K562 (cell line): ENCODE data around the gene MAGI2. TPM values are rescaled to one million over a fixed set of nuclear protein-coding genes. Genes with fewer than 3 reads are reported as not detected.

Experiments
- ATAC-seq: fragments of 200-7000 bp; cut with Tn5 transposase; 3 replicates; pipeline ENCODE4 v1.9.1; 2020; ENCODE audit warnings: moderate library complexity
- BruUV-seq: library from RNA; stranded (reverse); fragments of 400-500 nt; replicated peaks from 2 replicates; lab custom pipeline; 2021; lab: Mats Ljungman, UMichigan
- CTCF ChIA-PET: fragments of 300-600 bp; formaldehyde crosslinking; extraction: SDS; loops from one replicate; lab custom pipeline; 2021; ENCODE audit warnings: low intra/inter-chr PET ratio; lab: Yijun Ruan, JAX
- POLR2A ChIA-PET: fragments of 300-600, 350-650 bp; sonication (Branson Sonifier 250); formaldehyde crosslinking; extraction: SDS; loops from one replicate; lab custom pipeline; 2021; ENCODE audit warnings: antibody characterized with exemption, inconsistent platforms; lab: Yijun Ruan, JAX
- DNase-seq, 4 experiments: peaks; one replicate each; pipeline versions ENCODE4 v3.0.0 to v3.0.0-alpha.2; 2011 to 2018; ENCODE audit warnings: low spot score in 3 of 4, mixed read lengths in 3 of 4; ENCODE audit errors: extremely low read depth in 1 of 4
- FAIRE-seq: peaks from 2 replicates; lab custom pipeline; 2011; peaks lifted over from hg19 to GRCh38; lab: Jason Lieb, UNC
- H2AFZ ChIP-seq: 2 replicates; pipeline ENCODE4 v1.6.0; 2011; ENCODE audit warnings: low read depth, low read length, control low read depth, inconsistent platforms
- H3K27ac ChIP-seq: fragments of 200-600 bp; 3 replicates; pipeline ENCODE4 v1.8.0; 2011; ENCODE audit warnings: low read depth, mild to moderate bottlenecking, control low read depth, inconsistent platforms, low read length, moderate library complexity, mixed read lengths; ENCODE audit errors: extremely low read depth
- H3K27me3 ChIP-seq, 2 experiments: fragments of 300-600 bp in 1 of 2; 2 replicates in 1 of 2; 3 replicates in 1 of 2; pipeline versions ENCODE4 v1.6.0 to v1.8.0; 2011; ENCODE audit warnings: inconsistent platforms in 2 of 2, low read length in 2 of 2, mild to moderate bottlenecking in 1 of 2, mixed read lengths in 1 of 2, moderate library complexity in 1 of 2; ENCODE audit not compliant: control insufficient read depth in 2 of 2, insufficient read depth in 2 of 2
- H3K36me3 ChIP-seq: fragments of 300-600 bp; 3 replicates; pipeline ENCODE4 v1.8.0; 2011; ENCODE audit warnings: mild to moderate bottlenecking, low read length, inconsistent platforms; ENCODE audit not compliant: control insufficient read depth, insufficient read depth
- H3K4me1 ChIP-seq, 2 experiments: fragments of 200-600 bp in 1 of 2; replicated peaks in 1 of 2; 2 replicates in 1 of 2; 3 replicates in 1 of 2; pipeline versions ENCODE4 v1.5.1 to v1.8.0; 2011; ENCODE audit warnings: inconsistent platforms in 2 of 2, low read length in 2 of 2, mild to moderate bottlenecking in 1 of 2, mixed read lengths in 1 of 2, moderate library complexity in 1 of 2; ENCODE audit not compliant: control insufficient read depth in 2 of 2, insufficient read depth in 2 of 2
- H3K4me2 ChIP-seq: 2 replicates; pipeline ENCODE4 v1.6.1; 2011; ENCODE audit warnings: low read length, control low read depth, inconsistent platforms, mixed read lengths; ENCODE audit not compliant: insufficient read depth
- H3K4me3 ChIP-seq: fragments of 200-600 bp; sonication (generic), shearing (Covaris generic); 2 replicates; pipeline ENCODE4 v1.5.1; 2016; ENCODE audit warnings: control low read depth, inconsistent platforms
- H3K79me2 ChIP-seq: fragments of 200-600 bp; 3 replicates; pipeline ENCODE4 v1.8.0; 2011; ENCODE audit warnings: low read length, inconsistent platforms; ENCODE audit not compliant: control insufficient read depth, insufficient read depth
- H3K9ac ChIP-seq, 2 experiments: 2 replicates each; pipeline versions ENCODE4 v1.6.0 to v1.6.1; 2011; ENCODE audit warnings: low read depth in 2 of 2, low read length in 2 of 2, control low read depth in 1 of 2, inconsistent platforms in 1 of 2, mild to moderate bottlenecking in 1 of 2, mixed read lengths in 1 of 2; ENCODE audit not compliant: insufficient read depth in 1 of 2
- H3K9me1 ChIP-seq: one replicate; pipeline ENCODE4 v1.6.0; 2011; ENCODE audit warnings: inconsistent platforms, mild to moderate bottlenecking, low read length, moderate library complexity; ENCODE audit not compliant: control insufficient read depth, insufficient read depth
- H3K9me3 ChIP-seq: replicated peaks from 2 replicates; pipeline ENCODE4 v1.5.1; 2011; ENCODE audit warnings: low read depth, low read length, inconsistent platforms; ENCODE audit not compliant: control insufficient read depth, insufficient read depth
- H4K20me1 ChIP-seq: replicated peaks from 2 replicates; pipeline ENCODE4 v1.6.1; 2011; ENCODE audit warnings: low read length, inconsistent platforms, mixed read lengths; ENCODE audit not compliant: control insufficient read depth, insufficient read depth
- C11orf30 ChIP-seq: fragments of 450-650 bp; IDR thresholded peaks from 2 replicates; pipeline ENCODE4 v1.6.1; 2016; ENCODE audit warnings: low read depth, mild to moderate bottlenecking
- GATA2 ChIP-seq: sonication (generic); formaldehyde crosslinking; IDR thresholded peaks from 2 replicates; pipeline ENCODE4 v1.4.0; 2020; ENCODE audit warnings: mild to moderate bottlenecking, missing genetic modification reagents
- SAFB2 ChIP-seq: fragments of 200-400 bp; formaldehyde crosslinking; IDR thresholded peaks from 2 replicates; pipeline ENCODE4 v1.6.1; 2018; ENCODE audit warnings: borderline replicate concordance, low read length, low read depth, moderate library complexity; ENCODE audit not compliant: severe bottlenecking
- SMARCB1 ChIP-seq: IDR thresholded peaks from 2 replicates; pipeline ENCODE4 v1.6.1; 2011; ENCODE audit warnings: improper control_type of control experiment, low read depth; ENCODE audit not compliant: insufficient read length
- TFAM ChIP-seq: fragments of 250-450 bp; sonication (Bioruptor Pico); conservative IDR thresholded peaks from 2 replicates; pipeline ENCODE4 v1.5.0; 2021; ENCODE audit warnings: mild to moderate bottlenecking, moderate library complexity
- WGBS: fragments of 100-300 bp; shearing (Covaris generic); methylation state at CpG from one replicate; pipeline ENCODE4 v1.1.6; 2016; ENCODE audit warnings: low coverage, mixed read lengths; ENCODE audit not compliant: insufficient coverage; ENCODE audit errors: missing lambda C conversion rate; 5-methylcytosine and 5-hydroxymethylcytosine counted together
- in situ Hi-C: fragments of 300-500 bp; cut with MboI; formaldehyde crosslinking; loops from 4 replicates; pipeline ENCODE4 v1.15.0; 2018; ENCODE audit warnings: inconsistent platforms, mixed read lengths
- intact Hi-C: fragments of 100-400 bp; cut with micrococcal nuclease; formaldehyde crosslinking; loops from 2 replicates; pipeline ENCODE4 v1.14.2; 2022
- polyA plus RNA-seq, 8 experiments: library from polyadenylated mRNA; depleted of rRNA in 4 of 8; stranded (reverse) in 5 of 8; unstranded in 3 of 8; fragments of >200 nt; fragmentation: Nextera tagmentation in 2 of 8; fragmentation: Illumina TruSeq in 1 of 8; extraction: Ambion mirVana in 2 of 8; extraction: Trizol in 1 of 8; gene quantifications; 2 replicates each; pipeline versions ENCODE4 v1.2.1 to v1.2.3, GENCODE V29; 2011 to 2014; ENCODE audit warnings: inconsistent platforms in 1 of 8, missing spikeins in 1 of 8
- total RNA-seq, 7 experiments: library from RNA; depleted of rRNA in 6 of 7; stranded (reverse); fragments of >200 nt in 6 of 7; fragmentation: Illumina TruSeq in 2 of 7; extraction: Trizol in 2 of 7; gene quantifications; 2 replicates each; pipeline versions ENCODE4 v1.2.1 to v1.2.3, GENCODE V29; 2011 to 2021; ENCODE audit warnings: low replicate concordance in 1 of 7
- TF ChIP-seq, protein P1 (sequence below): fragments of 450-650 bp; IDR thresholded peaks from 2 replicates; pipeline ENCODE4 v1.7.0; 2016; ENCODE audit warnings: borderline replicate concordance
- TF ChIP-seq, protein P2 (sequence below): fragments of 250-450 bp; sonication (Bioruptor Pico); IDR thresholded peaks from 2 replicates; pipeline ENCODE4 v1.8.0; 2021; ENCODE audit warnings: borderline replicate concordance, mild to moderate bottlenecking, moderate library complexity; ENCODE audit not compliant: poor library complexity, severe bottlenecking
- TF ChIP-seq, protein P3 (sequence below): sonication (generic); formaldehyde crosslinking; IDR thresholded peaks from 2 replicates; pipeline ENCODE4 v1.8.1; 2022; ENCODE audit warnings: missing genetic modification reagents
- TF ChIP-seq, protein P4 (sequence below), 2 experiments: fragments of 450-650 bp; IDR thresholded peaks; 2 replicates each; pipeline ENCODE4 v1.6.1; 2016

The MAGI2 gene
- total and polyA plus RNA-seq, 9 of the 15 experiments (the other 6 are each of a cell fraction or from before 2014, with no cell fraction given): 0.27 to 1.4 (median 0.70) TPM

DNA sequence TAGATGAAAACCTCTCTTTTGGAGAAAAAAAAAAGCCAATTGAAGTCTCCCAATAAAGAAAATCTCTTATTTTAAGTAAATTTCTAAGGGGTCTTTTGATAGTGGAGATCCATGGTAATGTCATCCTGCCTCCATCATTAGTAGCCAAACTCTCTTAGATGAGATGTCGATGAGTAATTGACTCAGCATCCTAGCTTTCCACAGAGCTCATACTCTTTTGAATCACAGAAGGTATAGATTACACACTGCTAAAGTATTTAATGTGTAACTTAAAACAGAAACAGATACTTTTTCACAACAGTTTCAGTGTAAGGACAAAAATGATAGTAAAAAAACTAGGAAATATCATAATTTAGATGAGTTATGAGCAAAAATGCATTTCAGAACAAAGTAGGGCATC, 19.4 kb downstream of the MAGI2 start (continued):
- TF ChIP-seq, protein P1, sequence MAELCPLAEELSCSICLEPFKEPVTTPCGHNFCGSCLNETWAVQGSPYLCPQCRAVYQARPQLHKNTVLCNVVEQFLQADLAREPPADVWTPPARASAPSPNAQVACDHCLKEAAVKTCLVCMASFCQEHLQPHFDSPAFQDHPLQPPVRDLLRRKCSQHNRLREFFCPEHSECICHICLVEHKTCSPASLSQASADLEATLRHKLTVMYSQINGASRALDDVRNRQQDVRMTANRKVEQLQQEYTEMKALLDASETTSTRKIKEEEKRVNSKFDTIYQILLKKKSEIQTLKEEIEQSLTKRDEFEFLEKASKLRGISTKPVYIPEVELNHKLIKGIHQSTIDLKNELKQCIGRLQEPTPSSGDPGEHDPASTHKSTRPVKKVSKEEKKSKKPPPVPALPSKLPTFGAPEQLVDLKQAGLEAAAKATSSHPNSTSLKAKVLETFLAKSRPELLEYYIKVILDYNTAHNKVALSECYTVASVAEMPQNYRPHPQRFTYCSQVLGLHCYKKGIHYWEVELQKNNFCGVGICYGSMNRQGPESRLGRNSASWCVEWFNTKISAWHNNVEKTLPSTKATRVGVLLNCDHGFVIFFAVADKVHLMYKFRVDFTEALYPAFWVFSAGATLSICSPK: no peak
- TF ChIP-seq, protein P2, sequence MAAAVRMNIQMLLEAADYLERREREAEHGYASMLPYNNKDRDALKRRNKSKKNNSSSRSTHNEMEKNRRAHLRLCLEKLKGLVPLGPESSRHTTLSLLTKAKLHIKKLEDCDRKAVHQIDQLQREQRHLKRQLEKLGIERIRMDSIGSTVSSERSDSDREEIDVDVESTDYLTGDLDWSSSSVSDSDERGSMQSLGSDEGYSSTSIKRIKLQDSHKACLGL: no peak

DNA sequence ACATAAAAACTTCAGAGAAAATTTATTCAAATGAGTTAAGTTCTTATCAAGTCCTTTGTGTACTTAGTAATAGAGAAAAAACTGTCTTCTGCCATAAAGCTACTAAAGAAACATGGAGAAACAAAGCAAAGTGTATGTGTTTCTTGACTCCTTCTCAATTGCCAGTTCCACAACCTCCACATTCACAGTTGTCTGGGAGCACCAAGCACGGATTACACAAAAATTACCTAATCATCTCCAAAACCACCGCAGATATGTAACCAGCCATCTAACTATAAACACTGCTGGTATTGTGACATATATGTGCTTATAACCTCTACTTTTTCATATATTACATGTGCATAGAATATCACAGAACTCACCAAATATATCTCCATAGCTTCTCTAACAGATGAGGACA, 23.1 kb downstream of the MAGI2 start:
- ATAC-seq (no peak), DNase-seq (no peak), FAIRE-seq (no peak)
- no TSS peak for BruUV-seq
- TF ChIP-seq C11orf30 (no peak), SAFB2 (no peak), SMARCB1 (no peak), GATA2 (no peak), TFAM (CRISPR knock-in tag) (no peak)
- TF ChIP-seq, protein P3, sequence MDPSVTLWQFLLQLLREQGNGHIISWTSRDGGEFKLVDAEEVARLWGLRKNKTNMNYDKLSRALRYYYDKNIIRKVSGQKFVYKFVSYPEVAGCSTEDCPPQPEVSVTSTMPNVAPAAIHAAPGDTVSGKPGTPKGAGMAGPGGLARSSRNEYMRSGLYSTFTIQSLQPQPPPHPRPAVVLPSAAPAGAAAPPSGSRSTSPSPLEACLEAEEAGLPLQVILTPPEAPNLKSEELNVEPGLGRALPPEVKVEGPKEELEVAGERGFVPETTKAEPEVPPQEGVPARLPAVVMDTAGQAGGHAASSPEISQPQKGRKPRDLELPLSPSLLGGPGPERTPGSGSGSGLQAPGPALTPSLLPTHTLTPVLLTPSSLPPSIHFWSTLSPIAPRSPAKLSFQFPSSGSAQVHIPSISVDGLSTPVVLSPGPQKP (CRISPR knock-in tag): no peak
- TF ChIP-seq, protein P4, sequence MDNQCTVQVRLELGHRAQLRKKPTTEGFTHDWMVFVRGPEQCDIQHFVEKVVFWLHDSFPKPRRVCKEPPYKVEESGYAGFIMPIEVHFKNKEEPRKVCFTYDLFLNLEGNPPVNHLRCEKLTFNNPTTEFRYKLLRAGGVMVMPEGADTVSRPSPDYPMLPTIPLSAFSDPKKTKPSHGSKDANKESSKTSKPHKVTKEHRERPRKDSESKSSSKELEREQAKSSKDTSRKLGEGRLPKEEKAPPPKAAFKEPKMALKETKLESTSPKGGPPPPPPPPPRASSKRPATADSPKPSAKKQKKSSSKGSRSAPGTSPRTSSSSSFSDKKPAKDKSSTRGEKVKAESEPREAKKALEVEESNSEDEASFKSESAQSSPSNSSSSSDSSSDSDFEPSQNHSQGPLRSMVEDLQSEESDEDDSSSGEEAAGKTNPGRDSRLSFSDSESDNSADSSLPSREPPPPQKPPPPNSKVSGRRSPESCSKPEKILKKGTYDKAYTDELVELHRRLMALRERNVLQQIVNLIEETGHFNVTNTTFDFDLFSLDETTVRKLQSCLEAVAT (IDR thresholded peaks at IDR 0.05): no peak
- Histone ChIP-seq H3K4me2 (no peak overlapping the region), H2AFZ (no peak overlapping the region), H3K9me3 (peaks cover 6% of the 10 kb centered on the region; the same call in 1 of the 2 replicates), H3K9me1 (no peaks in the 10 kb centered on the region), H3K27me3 (no peaks in the 10 kb centered on the region), H3K36me3 (no peaks in the 10 kb centered on the region), H4K20me1 (no peaks in the 10 kb centered on the region), H3K4me1 (no peaks in the 10 kb centered on the region), H3K27ac (no peak overlapping the region), H3K4me3 (no peak overlapping the region), H3K79me2 (no peaks in the 10 kb centered on the region), H3K9ac (no peak overlapping the region)
- in situ Hi-C loops (no loop called here), intact Hi-C loops (no loop called here)
- WGBS: 2% methylated on average over 2 of the region's 2 CpGs
- POLR2A ChIA-PET: interaction anchor here (1.2 kb wide), 1 partner anchor 9 kb away, joined by 4 read pairs; no protein-coding TSS in a partner anchor
- CTCF ChIA-PET: no interaction called here
